ENCODE measurements around the gene UGT1A3.

DNA sequence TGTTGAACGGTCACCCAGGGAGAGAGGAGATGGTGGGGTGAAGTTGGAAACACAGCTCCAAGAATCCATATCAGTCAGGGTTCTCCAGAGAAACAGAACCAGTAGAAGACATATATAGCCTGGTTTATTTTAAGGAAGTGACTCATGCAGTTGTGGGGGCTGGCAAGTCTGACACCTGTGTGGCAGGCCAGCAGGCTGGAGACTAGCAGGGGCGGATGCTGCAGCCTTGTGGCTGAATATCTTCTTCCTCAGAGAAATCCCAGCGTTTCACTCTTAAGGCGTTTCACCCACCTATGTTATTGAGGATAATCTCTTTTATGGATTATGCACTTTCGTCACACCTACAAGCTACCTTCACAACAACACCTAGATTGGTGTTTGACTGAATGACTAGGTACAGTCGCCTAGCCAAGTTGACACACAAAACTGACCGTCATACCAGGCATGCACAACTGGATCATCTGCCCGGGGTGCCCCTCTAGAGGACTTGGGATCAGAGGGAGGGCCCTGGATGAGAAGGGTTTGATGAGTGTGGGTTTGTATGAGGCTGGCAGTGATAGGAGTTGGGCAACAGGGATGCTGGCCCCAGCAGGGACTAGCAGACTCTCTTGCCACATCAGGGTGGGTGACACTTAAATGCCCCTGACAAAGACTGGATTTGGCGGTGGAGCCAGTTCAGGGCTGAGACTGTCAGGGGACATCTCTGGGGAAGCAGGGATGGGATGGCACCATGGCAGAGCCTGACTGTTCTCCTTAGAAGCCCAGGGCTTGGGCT is 72.7 kb downstream of the UGT1A3 start:
- TF ChIP-seq CTCF (IDR thresholded peaks at IDR 0.05) (no peak), ZFX (IDR thresholded peaks at IDR 0.05; ENCODE audit: borderline replicate concordance) (no peak)
